Measurements from ENCODE around the gene C2orf76.

Gene C2orf76

GRCh38 chr2:119323459-119323858 lies 43.2 kb downstream of the C2orf76 start:
- Histone ChIP-seq H3K4me1 (ENCODE audit: control insufficient read depth in 2 of 2, insufficient read depth in 2 of 2, low read length in 2 of 2) (peaks cover 2 to 5% of the 10 kb centered on the region in 2 donors), H3K27me3 (ENCODE audit: control insufficient read depth in 2 of 2, insufficient read depth in 2 of 2, low read length in 2 of 2) (no peaks in the 10 kb centered on the region), H3K27ac (ENCODE audit: low read depth in 2 of 2, low read length in 2 of 2) (no peak overlapping the region), H3K4me3 (ENCODE audit: low read length in 2 of 2) (no peak overlapping the region), H3K36me3 (ENCODE audit: control insufficient read depth in 2 of 2, insufficient read depth in 2 of 2, low read length in 2 of 2) (no peaks in the 10 kb centered on the region), H3K9ac (ENCODE audit: low read depth in 1 of 2, low read length in 2 of 2) (no peak overlapping the region), H3K9me3 (ENCODE audit: control insufficient read depth in 2 of 2, low read length in 2 of 2) (no peaks in the 10 kb centered on the region)

GRCh38 chr2:119319593-119319992 lies 47.0 kb downstream of the C2orf76 start:
- no peaks in the 10 kb centered on the region for H3K36me3 ChIP-seq (ENCODE audit: control insufficient read depth in 2 of 2, insufficient read depth in 2 of 2, low read length in 2 of 2)
- no peak overlapping the region for H3K4me3 ChIP-seq (ENCODE audit: low read length in 2 of 2)
- H3K9me3 ChIP-seq (ENCODE audit: control insufficient read depth in 2 of 2, low read length in 2 of 2), result no peaks in the 10 kb centered on the region
- H3K9ac ChIP-seq (ENCODE audit: low read depth in 1 of 2, low read length in 2 of 2), result no peak overlapping the region
- H3K27ac ChIP-seq (ENCODE audit: low read depth in 2 of 2, low read length in 2 of 2), result no peak overlapping the region
- peaks cover 0 to 14% of the 10 kb centered on the region in 2 donors for H3K4me1 ChIP-seq (ENCODE audit: control insufficient read depth in 2 of 2, insufficient read depth in 2 of 2, low read length in 2 of 2)
- no peaks in the 10 kb centered on the region for H3K27me3 ChIP-seq (ENCODE audit: control insufficient read depth in 2 of 2, insufficient read depth in 2 of 2, low read length in 2 of 2)

- H3K4me3 ChIP-seq (ENCODE audit: low read length in 2 of 2), result no peak overlapping the region
- H3K4me1 ChIP-seq (ENCODE audit: control insufficient read depth in 2 of 2, insufficient read depth in 2 of 2, low read length in 2 of 2), result peaks cover 3 to 13% of the 10 kb centered on the region in 2 donors
- H3K27me3 ChIP-seq (ENCODE audit: control insufficient read depth in 2 of 2, insufficient read depth in 2 of 2, low read length in 2 of 2), result no peaks in the 10 kb centered on the region
- no peak overlapping the region for H3K27ac ChIP-seq (ENCODE audit: low read depth in 2 of 2, low read length in 2 of 2)
- H3K36me3 ChIP-seq (ENCODE audit: control insufficient read depth in 2 of 2, insufficient read depth in 2 of 2, low read length in 2 of 2), result no peaks in the 10 kb centered on the region
- H3K9me3 ChIP-seq (ENCODE audit: control insufficient read depth in 2 of 2, low read length in 2 of 2), result no peaks in the 10 kb centered on the region
- no peak overlapping the region for H3K9ac ChIP-seq (ENCODE audit: low read depth in 1 of 2, low read length in 2 of 2)
Measured at GRCh38 chr2:119317554-119317953, 49.1 kb downstream of the C2orf76 start.

GRCh38 chr2:119316066-119316465 lies 50.6 kb downstream of the C2orf76 start:
- Histone ChIP-seq H3K27me3 (ENCODE audit: control insufficient read depth in 2 of 2, insufficient read depth in 2 of 2, low read length in 2 of 2) (no peaks in the 10 kb centered on the region), H3K27ac (ENCODE audit: low read depth in 2 of 2, low read length in 2 of 2) (no peak overlapping the region), H3K36me3 (ENCODE audit: control insufficient read depth in 2 of 2, insufficient read depth in 2 of 2, low read length in 2 of 2) (no peaks in the 10 kb centered on the region), H3K9me3 (ENCODE audit: control insufficient read depth in 2 of 2, low read length in 2 of 2) (no peaks in the 10 kb centered on the region), H3K4me3 (ENCODE audit: low read length in 2 of 2) (no peak overlapping the region), H3K9ac (ENCODE audit: low read depth in 1 of 2, low read length in 2 of 2) (no peak overlapping the region), H3K4me1 (ENCODE audit: control insufficient read depth in 2 of 2, insufficient read depth in 2 of 2, low read length in 2 of 2) (peaks cover 3 to 13% of the 10 kb centered on the region in 2 donors)

- Histone ChIP-seq H3K9me3 (ENCODE audit: control insufficient read depth in 2 of 2, low read length in 2 of 2) (no peaks in the 10 kb centered on the region), H3K27me3 (ENCODE audit: control insufficient read depth in 2 of 2, insufficient read depth in 2 of 2, low read length in 2 of 2) (no peaks in the 10 kb centered on the region), H3K36me3 (ENCODE audit: control insufficient read depth in 2 of 2, insufficient read depth in 2 of 2, low read length in 2 of 2) (no peaks in the 10 kb centered on the region), H3K27ac (ENCODE audit: low read depth in 2 of 2, low read length in 2 of 2) (peak overlapping the region in 1 of 2 donors; percentile 17), H3K4me3 (ENCODE audit: low read length in 2 of 2) (no peak overlapping the region), H3K4me1 (ENCODE audit: control insufficient read depth in 2 of 2, insufficient read depth in 2 of 2, low read length in 2 of 2) (peaks cover 3 to 13% of the 10 kb centered on the region in 2 donors), H3K9ac (ENCODE audit: low read depth in 1 of 2, low read length in 2 of 2) (no peak overlapping the region)
Measured at GRCh38 chr2:119315241-119315925, 51.3 kb downstream of the C2orf76 start.

- Histone ChIP-seq H3K36me3 (ENCODE audit: control insufficient read depth in 2 of 2, insufficient read depth in 2 of 2, low read length in 2 of 2) (no peaks in the 10 kb centered on the region), H3K9me3 (ENCODE audit: control insufficient read depth in 2 of 2, low read length in 2 of 2) (no peaks in the 10 kb centered on the region), H3K4me3 (ENCODE audit: low read length in 2 of 2) (no peak overlapping the region), H3K4me1 (ENCODE audit: control insufficient read depth in 2 of 2, insufficient read depth in 2 of 2, low read length in 2 of 2) (peaks cover 3 to 13% of the 10 kb centered on the region in 2 donors), H3K9ac (ENCODE audit: low read depth in 1 of 2, low read length in 2 of 2) (no peak overlapping the region), H3K27ac (ENCODE audit: low read depth in 2 of 2, low read length in 2 of 2) (no peak overlapping the region), H3K27me3 (ENCODE audit: control insufficient read depth in 2 of 2, insufficient read depth in 2 of 2, low read length in 2 of 2) (no peaks in the 10 kb centered on the region)
Measured at GRCh38 chr2:119311831-119312230, 54.8 kb downstream of the C2orf76 start.

- Histone ChIP-seq H3K27me3 (ENCODE audit: control insufficient read depth in 2 of 2, insufficient read depth in 2 of 2, low read length in 2 of 2) (no peaks in the 10 kb centered on the region), H3K4me3 (ENCODE audit: low read length in 2 of 2) (no peak overlapping the region), H3K27ac (ENCODE audit: low read depth in 2 of 2, low read length in 2 of 2) (no peak overlapping the region), H3K4me1 (ENCODE audit: control insufficient read depth in 2 of 2, insufficient read depth in 2 of 2, low read length in 2 of 2) (peaks cover 3 to 13% of the 10 kb centered on the region in 2 donors), H3K36me3 (ENCODE audit: control insufficient read depth in 2 of 2, insufficient read depth in 2 of 2, low read length in 2 of 2) (no peaks in the 10 kb centered on the region), H3K9ac (ENCODE audit: low read depth in 1 of 2, low read length in 2 of 2) (no peak overlapping the region), H3K9me3 (ENCODE audit: control insufficient read depth in 2 of 2, low read length in 2 of 2) (no peaks in the 10 kb centered on the region)
Measured at GRCh38 chr2:119311371-119311770, 55.3 kb downstream of the C2orf76 start.

- H3K4me3 ChIP-seq (ENCODE audit: low read length in 2 of 2), result no peak overlapping the region
- H3K27me3 ChIP-seq (ENCODE audit: control insufficient read depth in 2 of 2, insufficient read depth in 2 of 2, low read length in 2 of 2), result no peaks in the 10 kb centered on the region
- H3K27ac ChIP-seq (ENCODE audit: low read depth in 2 of 2, low read length in 2 of 2), result no peak overlapping the region
- H3K9ac ChIP-seq (ENCODE audit: low read depth in 1 of 2, low read length in 2 of 2), result no peak overlapping the region
- H3K36me3 ChIP-seq (ENCODE audit: control insufficient read depth in 2 of 2, insufficient read depth in 2 of 2, low read length in 2 of 2), result no peaks in the 10 kb centered on the region
- H3K4me1 ChIP-seq (ENCODE audit: control insufficient read depth in 2 of 2, insufficient read depth in 2 of 2, low read length in 2 of 2), result peaks cover 10 to 16% of the 10 kb centered on the region in 2 donors
- no peaks in the 10 kb centered on the region for H3K9me3 ChIP-seq (ENCODE audit: control insufficient read depth in 2 of 2, low read length in 2 of 2)
Measured at GRCh38 chr2:119308793-119309330, 57.8 kb downstream of the C2orf76 start.

GRCh38 chr2:119307419-119308140 lies 59.1 kb downstream of the C2orf76 start:
- H3K4me1 ChIP-seq (ENCODE audit: control insufficient read depth in 2 of 2, insufficient read depth in 2 of 2, low read length in 2 of 2), result peaks cover 7 to 13% of the 10 kb centered on the region in 2 donors
- no peaks in the 10 kb centered on the region for H3K9me3 ChIP-seq (ENCODE audit: control insufficient read depth in 2 of 2, low read length in 2 of 2)
- no peak overlapping the region for H3K9ac ChIP-seq (ENCODE audit: low read depth in 1 of 2, low read length in 2 of 2)
- H3K4me3 ChIP-seq (ENCODE audit: low read length in 2 of 2), result no peak overlapping the region
- H3K27ac ChIP-seq (ENCODE audit: low read depth in 2 of 2, low read length in 2 of 2), result no peak overlapping the region
- H3K36me3 ChIP-seq (ENCODE audit: control insufficient read depth in 2 of 2, insufficient read depth in 2 of 2, low read length in 2 of 2), result no peaks in the 10 kb centered on the region
- H3K27me3 ChIP-seq (ENCODE audit: control insufficient read depth in 2 of 2, insufficient read depth in 2 of 2, low read length in 2 of 2), result no peaks in the 10 kb centered on the region

- Histone ChIP-seq H3K4me3 (ENCODE audit: low read length in 2 of 2) (no peak overlapping the region), H3K4me1 (ENCODE audit: control insufficient read depth in 2 of 2, insufficient read depth in 2 of 2, low read length in 2 of 2) (peaks cover 7 to 13% of the 10 kb centered on the region in 2 donors), H3K27me3 (ENCODE audit: control insufficient read depth in 2 of 2, insufficient read depth in 2 of 2, low read length in 2 of 2) (no peaks in the 10 kb centered on the region), H3K27ac (ENCODE audit: low read depth in 2 of 2, low read length in 2 of 2) (no peak overlapping the region), H3K9ac (ENCODE audit: low read depth in 1 of 2, low read length in 2 of 2) (no peak overlapping the region), H3K9me3 (ENCODE audit: control insufficient read depth in 2 of 2, low read length in 2 of 2) (no peaks in the 10 kb centered on the region), H3K36me3 (ENCODE audit: control insufficient read depth in 2 of 2, insufficient read depth in 2 of 2, low read length in 2 of 2) (no peaks in the 10 kb centered on the region)
Measured at GRCh38 chr2:119306196-119306590, 60.4 kb downstream of the C2orf76 start.

Data from mucosa of rectum (tissue), 2 donors.